ENCODE data around the gene GRM4.

GRM4 gene

GRCh38 chr6:34041385-34041784, 104.5 kb downstream of the GRM4 start:
- DNase-seq (ENCODE audit: low spot score), result no peak

- DNase-seq (ENCODE audit: low spot score), result no peak
Measured at GRCh38 chr6:34039943-34040342, 105.9 kb downstream of the GRM4 start.

- DNase-seq (ENCODE audit: low spot score), result no peak
Measured at GRCh38 chr6:34037151-34037550, 108.7 kb downstream of the GRM4 start.

- DNase-seq (ENCODE audit: low spot score), result no peak
Measured at GRCh38 chr6:34036357-34037069, 109.4 kb downstream of the GRM4 start.

- no peak for DNase-seq (ENCODE audit: low spot score)
Measured at GRCh38 chr6:34035704-34036356, 110.1 kb downstream of the GRM4 start.

GRCh38 chr6:34035161-34035560, 110.7 kb downstream of the GRM4 start:
- no peak for DNase-seq (ENCODE audit: low spot score)

GRCh38 chr6:34032856-34033255, 113.0 kb downstream of the GRM4 start:
- DNase-seq (ENCODE audit: low spot score), result no peak

GRCh38 chr6:34031625-34032383, 114.1 kb downstream of the GRM4 start:
- DNase-seq (ENCODE audit: low spot score), result no peak

GRCh38 chr6:34030831-34031624, 114.9 kb downstream of the GRM4 start:
- no peak for DNase-seq (ENCODE audit: low spot score)

GRCh38 chr6:34029489-34030280, 116.2 kb downstream of the GRM4 start:
- DNase-seq (ENCODE audit: low spot score), result no peak

- no peak for DNase-seq (ENCODE audit: low spot score)
Measured at GRCh38 chr6:34028691-34029360, 117.1 kb downstream of the GRM4 start.

- no peak for DNase-seq (ENCODE audit: low spot score)
Measured at GRCh38 chr6:34027939-34028441, 117.9 kb downstream of the GRM4 start.

- DNase-seq (ENCODE audit: low spot score), result no peak
Measured at GRCh38 chr6:34027445-34027936, 118.4 kb downstream of the GRM4 start.

- peak; percentile 12 for DNase-seq (ENCODE audit: low spot score)
Measured at GRCh38 chr6:34025861-34026260, 120.0 kb downstream of the GRM4 start.

- DNase-seq (ENCODE audit: low spot score), result no peak
Measured at GRCh38 chr6:34025112-34025807, 120.6 kb downstream of the GRM4 start.

GRCh38 chr6:34022873-34023255, 123.0 kb downstream of the GRM4 start:
- DNase-seq (ENCODE audit: low spot score), result no peak

GRCh38 chr6:34022250-34022872, 123.5 kb downstream of the GRM4 start:
- no peak for DNase-seq (ENCODE audit: low spot score)

GRCh38 chr6:34021554-34022190, 124.2 kb downstream of the GRM4 start:
- no peak for DNase-seq (ENCODE audit: low spot score)

All from pons (tissue), 1 donor.